Lower lobe of right lung (tissue), 2 donors: ENCODE results near the gene CXCL12. TPM values are rescaled to one million over a fixed set of nuclear protein-coding genes. Genes with fewer than 3 reads are reported as not detected.

Experiments used
- ATAC-seq, 2 donors: fragments of 200-7000 bp; cut with Tn5 transposase; one replicate each; pipeline ENCODE4 v1.9.1; 2020 to 2022; ENCODE audit warnings: mild to moderate bottlenecking in 2 of 2, moderate library complexity in 2 of 2
- DNase-seq: peaks from one replicate; pipeline ENCODE4 v3.0.0-alpha.2; 2020
- H3K27ac ChIP-seq: fragments of 200-600 bp; one replicate; pipeline ENCODE4 v1.8.0; 2022
- H3K27me3 ChIP-seq: fragments of 200-600 bp; one replicate; pipeline ENCODE4 v1.8.0; 2022; ENCODE audit warnings: low read depth
- H3K36me3 ChIP-seq: fragments of 200-600 bp; one replicate; pipeline ENCODE4 v1.8.0; 2022; ENCODE audit warnings: mild to moderate bottlenecking
- H3K4me1 ChIP-seq: fragments of 200-600 bp; one replicate; pipeline ENCODE4 v1.8.0; 2022
- H3K4me3 ChIP-seq: fragments of 200-600 bp; one replicate; pipeline ENCODE4 v1.8.0; 2022; ENCODE audit warnings: mild to moderate bottlenecking
- H3K9me3 ChIP-seq: fragments of 200-600 bp; one replicate; pipeline ENCODE4 v1.8.0; 2022
- CTCF ChIP-seq: fragments of 200-600 bp; IDR thresholded peaks from one replicate; pipeline ENCODE4 v1.8.0; 2022; ENCODE audit warnings: antibody characterized with exemption, mild to moderate bottlenecking
- intact Hi-C: fragments of 100-400 bp; cut with DNase I; formaldehyde crosslinking; loops from one replicate; pipeline ENCODE4 v1.11.0; 2022
- total RNA-seq: library from RNA; stranded (reverse); fragmentation: NEBNext Ultra II Directional; extraction: Animal tissue kit (Norgen Biotek cat#: 25700); gene quantifications from one replicate; pipeline ENCODE4 v1.2.1, GENCODE V29; 2021
- donor health status: DM: no; HTN: yes; CAD: no; lungs with severe emphysema.

Gene CXCL12
- total RNA-seq, 1 donor from 2014 or later: 73.8 TPM

DNA sequence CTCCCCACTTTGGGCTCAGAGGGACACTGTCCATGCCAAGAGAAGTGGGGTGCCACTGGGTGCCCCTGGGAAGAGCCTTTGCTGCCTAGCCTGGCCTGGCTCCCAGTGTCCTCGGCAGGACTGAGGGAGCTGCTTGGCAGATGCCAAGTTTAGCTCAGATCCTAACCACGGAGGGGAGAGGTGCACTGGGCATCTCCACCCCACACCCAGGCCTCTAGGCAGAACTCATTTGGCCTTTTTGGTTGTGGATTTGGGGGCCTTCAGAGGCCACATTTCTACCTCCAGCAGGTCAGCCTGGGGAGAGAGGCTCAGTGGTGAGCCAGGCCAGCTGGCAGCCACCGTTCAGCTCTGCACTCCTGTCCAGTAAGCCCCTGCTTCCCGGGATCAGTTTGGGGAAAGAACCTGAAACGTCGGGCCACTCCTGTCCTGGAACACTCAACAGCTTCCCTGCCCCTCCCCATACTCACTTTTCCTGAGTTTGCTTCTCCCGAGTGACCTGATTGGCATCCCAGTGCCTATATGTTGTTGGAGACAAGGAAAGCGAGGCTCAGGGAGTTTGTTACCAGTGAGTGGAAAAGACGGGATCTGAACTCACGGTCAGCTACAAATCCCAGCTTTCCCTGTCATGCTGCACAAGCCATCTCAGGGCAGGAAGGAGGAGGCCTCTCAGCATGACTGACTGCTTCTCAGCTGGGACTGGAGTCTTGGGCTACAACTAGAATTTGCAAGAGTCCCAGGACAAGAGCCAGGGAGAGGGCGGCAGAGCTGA lies 11.2 kb upstream of the CXCL12 start:
- Histone ChIP-seq H3K27ac (no peak overlapping the region), H3K36me3 (no peaks in the 10 kb centered on the region), H3K9me3 (no peaks in the 10 kb centered on the region), H3K4me1 (no peaks in the 10 kb centered on the region), H3K27me3 (peaks cover 3% of the 10 kb centered on the region), H3K4me3 (no peak overlapping the region)
- ATAC-seq: no peak
- no peak for TF ChIP-seq CTCF
- DNase-seq: no peak
- intact Hi-C loops: no loop called here

DNA sequence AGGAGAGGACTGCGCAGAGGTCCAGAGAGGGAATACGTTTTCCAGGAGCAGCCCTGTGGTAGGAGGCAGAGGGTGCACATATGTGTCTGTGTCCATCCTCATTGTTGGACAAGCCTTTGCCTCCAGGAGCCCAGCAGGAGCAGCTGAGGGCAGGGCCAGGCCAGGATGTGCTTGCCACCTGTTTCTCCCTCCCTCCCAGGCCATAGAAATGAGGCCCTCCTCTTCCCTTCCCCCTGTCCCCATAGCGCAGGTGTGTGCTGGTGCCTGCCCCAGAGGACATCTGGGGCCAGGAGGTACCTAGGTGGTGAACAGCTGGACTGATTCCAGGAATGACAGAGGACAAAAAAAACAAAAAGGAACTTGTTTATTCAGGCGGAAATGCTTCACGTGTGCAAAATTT lies 10.5 kb upstream of the CXCL12 start:
- Histone ChIP-seq H3K27me3 (peaks cover 3% of the 10 kb centered on the region), H3K27ac (no peak overlapping the region), H3K4me1 (no peaks in the 10 kb centered on the region), H3K36me3 (no peaks in the 10 kb centered on the region), H3K4me3 (no peak overlapping the region), H3K9me3 (no peaks in the 10 kb centered on the region)
- ATAC-seq: no peak
- no peak for TF ChIP-seq CTCF
- DNase-seq: no peak
- intact Hi-C loops: no loop called here

DNA sequence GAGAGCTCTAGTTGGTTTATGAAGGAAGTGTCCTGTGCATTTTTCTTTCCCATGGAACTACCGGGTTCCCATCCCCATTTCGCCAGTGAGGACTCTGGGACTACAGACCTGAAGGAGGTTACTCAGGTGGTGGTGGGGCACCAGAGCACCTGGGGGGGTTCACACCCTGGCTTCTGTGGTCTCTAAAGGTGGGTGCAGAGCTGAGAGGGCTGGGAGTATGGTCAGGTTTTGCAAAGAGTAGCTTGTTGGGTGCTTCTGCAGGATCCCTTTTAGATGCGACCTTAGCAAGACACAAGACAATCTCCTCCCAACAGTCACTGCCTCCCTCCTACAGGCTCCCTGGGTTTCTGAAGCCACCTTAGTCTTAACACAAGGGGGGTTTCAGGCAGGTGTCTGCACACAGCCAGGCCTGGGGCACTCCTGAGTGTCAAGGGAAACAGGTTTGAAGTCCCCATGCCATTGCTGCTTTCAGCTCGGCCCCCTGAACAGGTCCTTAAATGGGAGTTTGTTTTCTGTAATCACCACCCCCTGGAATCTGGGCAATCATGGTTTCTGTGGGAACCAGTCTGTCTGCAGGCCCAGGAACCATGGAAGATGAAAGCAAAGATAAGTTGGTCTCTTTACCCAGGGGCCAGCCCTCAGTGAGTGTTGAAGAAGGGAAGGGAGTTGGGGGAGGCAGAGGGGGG lies 9.9 kb upstream of the CXCL12 start:
- Histone ChIP-seq H3K27me3 (peaks cover 3% of the 10 kb centered on the region), H3K27ac (no peak overlapping the region), H3K9me3 (no peaks in the 10 kb centered on the region), H3K4me3 (no peak overlapping the region), H3K4me1 (no peaks in the 10 kb centered on the region), H3K36me3 (no peaks in the 10 kb centered on the region)
- DNase-seq: no peak
- no peak for ATAC-seq
- intact Hi-C loops: no loop called here
- no peak for TF ChIP-seq CTCF

DNA sequence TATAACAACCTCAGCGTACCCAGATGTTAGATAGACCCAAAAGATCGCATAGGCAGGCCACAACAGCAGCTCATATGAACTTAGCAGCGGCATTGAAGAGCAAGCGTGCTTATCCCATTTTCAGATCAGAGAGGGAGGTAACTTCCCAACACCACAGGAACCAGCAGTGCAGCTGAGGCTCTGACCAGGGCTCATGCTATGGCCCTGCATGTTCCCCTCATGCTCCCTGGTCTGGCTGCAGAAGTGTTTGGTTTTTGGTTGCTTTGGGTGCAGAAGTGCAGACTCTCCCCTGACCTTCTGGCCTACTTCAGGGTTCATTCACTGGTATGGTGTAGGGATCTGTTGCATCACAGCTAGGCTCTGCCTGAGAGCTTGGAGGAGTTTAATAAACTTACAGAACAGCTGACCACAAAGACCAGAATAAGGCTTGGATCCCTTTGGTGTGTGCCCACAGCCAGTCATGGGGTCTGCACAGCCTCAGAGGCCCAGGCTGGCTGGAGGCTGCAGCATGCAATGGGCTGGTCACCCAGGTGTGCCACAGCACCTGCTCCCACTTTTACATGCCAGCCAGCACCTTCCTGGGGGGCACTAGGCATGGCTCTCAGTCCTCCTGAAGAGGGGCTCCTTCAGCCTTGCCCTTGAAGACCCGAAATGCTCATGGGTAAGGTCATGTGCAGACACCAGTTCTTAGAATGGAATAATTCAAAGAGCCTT lies 9.1 kb upstream of the CXCL12 start:
- no peak overlapping the region for H3K4me3 ChIP-seq
- peaks cover 3% of the 10 kb centered on the region for H3K27me3 ChIP-seq
- ATAC-seq (no peak), DNase-seq (no peak)
- intact Hi-C loops: no loop called here
- TF ChIP-seq CTCF: no peak
- no peaks in the 10 kb centered on the region for H3K36me3 ChIP-seq
- no peaks in the 10 kb centered on the region for H3K4me1 ChIP-seq
- no peak overlapping the region for H3K27ac ChIP-seq
- no peaks in the 10 kb centered on the region for H3K9me3 ChIP-seq

DNA sequence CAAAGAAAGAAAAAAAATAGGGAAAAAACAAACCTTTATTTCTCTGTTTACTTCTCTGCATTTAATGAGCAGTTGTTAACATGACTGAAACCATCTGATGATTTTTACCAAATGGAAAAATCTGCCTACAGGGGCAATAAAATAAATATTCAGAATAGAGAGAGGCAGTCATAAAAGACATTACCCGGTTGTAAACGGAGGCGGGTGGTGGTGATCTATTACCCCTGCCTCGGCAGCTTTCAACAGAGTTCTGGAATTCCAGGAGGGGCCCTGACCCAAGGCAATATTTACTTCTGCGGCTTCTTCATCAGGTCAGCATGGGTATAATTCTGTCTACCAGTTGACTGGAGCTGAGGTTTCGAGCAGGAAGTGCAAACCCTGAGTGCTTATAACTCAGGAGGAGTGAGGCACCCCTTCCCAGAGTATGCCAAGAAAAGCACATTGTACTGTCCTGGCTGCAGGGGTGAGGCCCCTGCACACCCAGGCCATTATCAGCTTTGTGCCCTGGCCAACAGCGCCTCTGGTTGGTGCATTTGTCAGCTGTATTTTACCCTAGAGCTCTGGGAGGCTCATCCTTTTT lies 8.2 kb upstream of the CXCL12 start:
- DNase-seq (no peak), ATAC-seq (no peak)
- Histone ChIP-seq H3K9me3 (no peaks in the 10 kb centered on the region), H3K4me3 (no peak overlapping the region), H3K36me3 (no peaks in the 10 kb centered on the region), H3K4me1 (no peaks in the 10 kb centered on the region), H3K27me3 (no peaks in the 10 kb centered on the region), H3K27ac (no peak overlapping the region)
- intact Hi-C loops: no loop called here
- no peak for TF ChIP-seq CTCF
